DND-41 (cell line): ENCODE results near the gene WNT3A.

ENCODE experiments used
- EZH2 ChIP-seq: IDR thresholded peaks from 3 replicates; pipeline ENCODE4 v1.6.1; 2012; ENCODE audit warnings: borderline replicate concordance, low read depth, mild to moderate bottlenecking, moderate library complexity, low read length, inconsistent platforms; ENCODE audit not compliant: severe bottlenecking
- TF ChIP-seq, protein P1 (sequence below): IDR thresholded peaks from 2 replicates; pipeline ENCODE4 v1.5.1; 2012; ENCODE audit warnings: borderline replicate concordance, low read length, moderate library complexity, mild to moderate bottlenecking; ENCODE audit not compliant: poor library complexity, severe bottlenecking; ENCODE audit errors: extremely low read depth

DNA sequence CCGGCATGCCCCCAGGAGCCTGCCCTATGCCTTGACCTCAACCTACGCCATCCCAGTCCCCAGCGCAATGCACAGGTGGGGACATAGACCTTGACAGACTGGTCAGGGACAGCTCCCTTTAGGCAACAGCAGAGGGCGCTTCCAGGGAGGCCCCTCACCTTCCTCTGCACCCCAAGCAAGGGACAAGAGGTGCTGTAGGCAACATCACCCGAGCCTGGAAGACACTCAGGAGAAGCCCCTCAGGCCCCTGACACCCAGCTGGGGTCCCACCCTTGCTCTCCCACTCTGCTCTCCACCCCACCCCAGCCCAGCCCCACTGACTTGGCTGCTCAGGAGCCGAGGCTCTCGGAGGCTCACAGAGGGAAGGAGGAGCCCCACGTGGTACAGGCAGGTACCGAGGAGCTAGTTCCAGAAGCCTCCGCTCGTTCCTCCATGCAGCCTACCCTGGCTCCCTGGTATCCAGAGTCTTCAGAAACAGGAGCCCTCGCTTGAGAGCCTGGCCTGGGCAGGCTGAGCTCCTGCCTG is 2.4 kb upstream of the WNT3A start:
- TF ChIP-seq, protein P1, sequence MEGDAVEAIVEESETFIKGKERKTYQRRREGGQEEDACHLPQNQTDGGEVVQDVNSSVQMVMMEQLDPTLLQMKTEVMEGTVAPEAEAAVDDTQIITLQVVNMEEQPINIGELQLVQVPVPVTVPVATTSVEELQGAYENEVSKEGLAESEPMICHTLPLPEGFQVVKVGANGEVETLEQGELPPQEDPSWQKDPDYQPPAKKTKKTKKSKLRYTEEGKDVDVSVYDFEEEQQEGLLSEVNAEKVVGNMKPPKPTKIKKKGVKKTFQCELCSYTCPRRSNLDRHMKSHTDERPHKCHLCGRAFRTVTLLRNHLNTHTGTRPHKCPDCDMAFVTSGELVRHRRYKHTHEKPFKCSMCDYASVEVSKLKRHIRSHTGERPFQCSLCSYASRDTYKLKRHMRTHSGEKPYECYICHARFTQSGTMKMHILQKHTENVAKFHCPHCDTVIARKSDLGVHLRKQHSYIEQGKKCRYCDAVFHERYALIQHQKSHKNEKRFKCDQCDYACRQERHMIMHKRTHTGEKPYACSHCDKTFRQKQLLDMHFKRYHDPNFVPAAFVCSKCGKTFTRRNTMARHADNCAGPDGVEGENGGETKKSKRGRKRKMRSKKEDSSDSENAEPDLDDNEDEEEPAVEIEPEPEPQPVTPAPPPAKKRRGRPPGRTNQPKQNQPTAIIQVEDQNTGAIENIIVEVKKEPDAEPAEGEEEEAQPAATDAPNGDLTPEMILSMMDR: peak; percentile 47
- no peak for TF ChIP-seq EZH2
